SK-N-SH (cell line): Measurements from ENCODE around the gene TSPAN32.

Source experiments
- EP300 ChIP-seq, 2 experiments: IDR thresholded peaks; 2 replicates each; pipeline versions ENCODE4 v1.4.0 to v1.6.1; 2012; ENCODE audit warnings: borderline replicate concordance in 1 of 2, low read depth in 1 of 2, low read length in 1 of 2
- EZH2phosphoT487 ChIP-seq: fragments of 200-600 bp; sonication (generic); IDR thresholded peaks from 2 replicates; pipeline ENCODE4 v1.6.1; 2017; ENCODE audit warnings: low read depth, mixed run types, mild to moderate bottlenecking, antibody characterized with exemption, moderate library complexity, borderline replicate concordance
- TF ChIP-seq, protein P1 (sequence below): IDR thresholded peaks from 2 replicates; pipeline ENCODE4 v1.4.0; 2012; ENCODE audit warnings: low read depth
- TF ChIP-seq, protein P2 (sequence below): fragments of 200-600 bp; sonication (generic); IDR thresholded peaks from 2 replicates; pipeline ENCODE4 v1.6.1; 2017; ENCODE audit warnings: antibody characterized with exemption, mild to moderate bottlenecking, moderate library complexity

DNA sequence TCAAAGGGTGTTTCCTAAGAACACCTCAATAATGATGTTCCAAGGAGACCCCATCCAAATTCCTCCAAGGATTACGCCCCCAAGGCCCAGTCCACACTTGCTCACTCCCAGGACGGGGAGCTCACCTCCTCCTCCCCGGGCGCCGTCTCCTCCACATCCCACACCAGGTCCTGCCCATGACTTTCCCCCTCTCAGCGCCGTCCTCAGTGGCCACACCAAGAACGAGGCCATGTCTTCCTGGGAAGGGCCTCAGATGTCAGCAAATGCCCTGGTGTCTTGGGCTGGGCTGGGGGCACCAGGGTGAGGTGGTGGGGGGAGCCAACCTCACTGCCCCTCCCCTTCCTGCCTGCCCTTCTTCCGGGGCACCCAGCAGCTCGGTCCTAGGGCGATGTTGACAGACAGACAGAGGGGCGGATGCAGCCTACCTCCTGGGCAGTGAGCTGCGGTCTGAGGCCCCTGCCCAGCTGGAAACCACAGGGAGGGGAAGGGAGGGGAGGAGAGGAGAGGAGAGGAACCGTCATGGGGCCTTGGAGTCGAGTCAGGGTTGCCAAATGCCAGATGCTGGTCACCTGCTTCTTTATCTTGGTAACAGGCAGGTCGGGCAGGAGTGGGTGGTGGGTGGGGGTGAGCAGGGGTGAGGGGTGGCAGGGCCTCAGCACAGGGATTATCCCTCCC is at the start of gene TSPAN32, which contains the start of gene C11orf21:
- no peak for TF ChIP-seq EP300 (IDR thresholded peaks at IDR 0.05; ENCODE audit: borderline replicate concordance in 1 of 2, low read depth in 1 of 2, low read length in 1 of 2)
- TF ChIP-seq, protein P1, sequence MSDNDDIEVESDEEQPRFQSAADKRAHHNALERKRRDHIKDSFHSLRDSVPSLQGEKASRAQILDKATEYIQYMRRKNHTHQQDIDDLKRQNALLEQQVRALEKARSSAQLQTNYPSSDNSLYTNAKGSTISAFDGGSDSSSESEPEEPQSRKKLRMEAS, result no peak
- TF ChIP-seq EZH2phosphoT487, result no peak
- TF ChIP-seq, protein P2, sequence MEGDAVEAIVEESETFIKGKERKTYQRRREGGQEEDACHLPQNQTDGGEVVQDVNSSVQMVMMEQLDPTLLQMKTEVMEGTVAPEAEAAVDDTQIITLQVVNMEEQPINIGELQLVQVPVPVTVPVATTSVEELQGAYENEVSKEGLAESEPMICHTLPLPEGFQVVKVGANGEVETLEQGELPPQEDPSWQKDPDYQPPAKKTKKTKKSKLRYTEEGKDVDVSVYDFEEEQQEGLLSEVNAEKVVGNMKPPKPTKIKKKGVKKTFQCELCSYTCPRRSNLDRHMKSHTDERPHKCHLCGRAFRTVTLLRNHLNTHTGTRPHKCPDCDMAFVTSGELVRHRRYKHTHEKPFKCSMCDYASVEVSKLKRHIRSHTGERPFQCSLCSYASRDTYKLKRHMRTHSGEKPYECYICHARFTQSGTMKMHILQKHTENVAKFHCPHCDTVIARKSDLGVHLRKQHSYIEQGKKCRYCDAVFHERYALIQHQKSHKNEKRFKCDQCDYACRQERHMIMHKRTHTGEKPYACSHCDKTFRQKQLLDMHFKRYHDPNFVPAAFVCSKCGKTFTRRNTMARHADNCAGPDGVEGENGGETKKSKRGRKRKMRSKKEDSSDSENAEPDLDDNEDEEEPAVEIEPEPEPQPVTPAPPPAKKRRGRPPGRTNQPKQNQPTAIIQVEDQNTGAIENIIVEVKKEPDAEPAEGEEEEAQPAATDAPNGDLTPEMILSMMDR, result no peak
